Measurements from ENCODE around the gene TMEM91.

TMEM91 gene

DNA sequence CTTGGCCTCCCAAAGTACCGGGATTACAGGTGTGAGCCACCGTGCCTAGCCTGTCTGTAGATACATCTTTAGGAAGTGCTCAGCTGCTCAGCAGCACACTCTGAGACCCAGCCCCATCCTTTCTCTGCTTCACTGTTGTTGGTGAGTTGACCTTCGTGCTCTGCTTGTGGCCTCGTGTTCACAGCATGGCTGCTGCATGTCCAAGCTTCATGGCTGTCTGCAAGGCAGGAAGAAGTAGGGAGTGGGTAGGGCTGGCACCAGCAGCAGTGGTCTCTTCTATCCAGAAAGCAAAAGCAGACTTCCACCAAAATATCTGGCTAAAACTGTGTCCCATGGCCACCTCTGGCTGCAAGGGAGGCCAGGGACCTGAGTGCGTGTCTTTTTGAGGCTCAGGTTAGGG, 36.6 kb downstream of the TMEM91 start:
- H3K27me3 ChIP-seq (ENCODE audit: control insufficient read depth, low read length), result no peaks in the 10 kb centered on the region
- no peak overlapping the region for H3K4me2 ChIP-seq (ENCODE audit: low read length)
- TF ChIP-seq EZH2phosphoT487 (IDR thresholded peaks at IDR 0.05; ENCODE audit: borderline replicate concordance, low read length), result no peak
- TF ChIP-seq, protein P1, sequence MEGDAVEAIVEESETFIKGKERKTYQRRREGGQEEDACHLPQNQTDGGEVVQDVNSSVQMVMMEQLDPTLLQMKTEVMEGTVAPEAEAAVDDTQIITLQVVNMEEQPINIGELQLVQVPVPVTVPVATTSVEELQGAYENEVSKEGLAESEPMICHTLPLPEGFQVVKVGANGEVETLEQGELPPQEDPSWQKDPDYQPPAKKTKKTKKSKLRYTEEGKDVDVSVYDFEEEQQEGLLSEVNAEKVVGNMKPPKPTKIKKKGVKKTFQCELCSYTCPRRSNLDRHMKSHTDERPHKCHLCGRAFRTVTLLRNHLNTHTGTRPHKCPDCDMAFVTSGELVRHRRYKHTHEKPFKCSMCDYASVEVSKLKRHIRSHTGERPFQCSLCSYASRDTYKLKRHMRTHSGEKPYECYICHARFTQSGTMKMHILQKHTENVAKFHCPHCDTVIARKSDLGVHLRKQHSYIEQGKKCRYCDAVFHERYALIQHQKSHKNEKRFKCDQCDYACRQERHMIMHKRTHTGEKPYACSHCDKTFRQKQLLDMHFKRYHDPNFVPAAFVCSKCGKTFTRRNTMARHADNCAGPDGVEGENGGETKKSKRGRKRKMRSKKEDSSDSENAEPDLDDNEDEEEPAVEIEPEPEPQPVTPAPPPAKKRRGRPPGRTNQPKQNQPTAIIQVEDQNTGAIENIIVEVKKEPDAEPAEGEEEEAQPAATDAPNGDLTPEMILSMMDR (IDR thresholded peaks at IDR 0.05; ENCODE audit: low read depth, low read length, poor library complexity, severe bottlenecking), result no peak
- no peak overlapping the region for H3K4me3 ChIP-seq (ENCODE audit: low read length)
- no peaks in the 10 kb centered on the region for H4K20me1 ChIP-seq (ENCODE audit: control insufficient read depth, insufficient read depth, low read depth, low read length)
- H3K4me1 ChIP-seq (ENCODE audit: control insufficient read depth, low read length), result no peaks in the 10 kb centered on the region
- H3K27ac ChIP-seq (ENCODE audit: low read depth, low read length), result no peak overlapping the region
- H3K9me3 ChIP-seq (ENCODE audit: control insufficient read depth, insufficient read depth, low read length), result no peaks in the 10 kb centered on the region
- no peaks in the 10 kb centered on the region; the same call in 1 of the 2 replicates for H3K36me3 ChIP-seq (ENCODE audit: control insufficient read depth, low read length)
- H3K79me2 ChIP-seq (ENCODE audit: control insufficient read depth, low read length), result no peaks in the 10 kb centered on the region
- no peaks in the 10 kb centered on the region for H3K9me2 ChIP-seq (replicated peaks; ENCODE audit: control insufficient read depth, low read length)
- H3F3A ChIP-seq (ENCODE audit: control insufficient read depth, insufficient read depth), result no peaks in the 10 kb centered on the region

DNA sequence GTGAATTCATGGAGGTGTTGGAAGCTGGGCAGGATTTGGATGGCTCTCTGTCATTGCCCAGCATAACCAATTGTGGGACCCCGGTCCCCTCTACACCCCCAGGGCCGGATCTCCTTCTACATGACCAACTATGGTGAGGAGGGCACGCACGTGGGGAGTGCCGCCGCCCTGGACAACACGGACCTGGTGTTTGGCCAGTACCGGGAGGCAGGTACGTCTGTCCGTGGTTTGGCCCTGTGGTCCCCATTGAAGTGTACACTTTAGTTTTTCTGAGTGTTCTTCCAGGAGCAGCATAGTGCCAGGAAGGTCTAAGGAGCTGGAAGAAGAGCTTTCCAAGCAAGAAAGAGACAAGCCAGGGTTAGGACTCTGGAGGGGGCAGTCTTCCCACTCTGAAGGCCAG, 37.6 kb downstream of the TMEM91 start:
- Histone ChIP-seq H3K79me2 (ENCODE audit: control insufficient read depth, low read length) (no peaks in the 10 kb centered on the region), H3K9me3 (ENCODE audit: control insufficient read depth, insufficient read depth, low read length) (no peaks in the 10 kb centered on the region), H3K27me3 (ENCODE audit: control insufficient read depth, low read length) (no peaks in the 10 kb centered on the region), H3K4me1 (ENCODE audit: control insufficient read depth, low read length) (no peaks in the 10 kb centered on the region), H3K9me2 (replicated peaks; ENCODE audit: control insufficient read depth, low read length) (no peaks in the 10 kb centered on the region), H3K4me2 (ENCODE audit: low read length) (no peak overlapping the region), H3K36me3 (ENCODE audit: control insufficient read depth, low read length) (peaks cover 1% of the 10 kb centered on the region; the same call in 1 of the 2 replicates), H4K20me1 (ENCODE audit: control insufficient read depth, insufficient read depth, low read depth, low read length) (no peaks in the 10 kb centered on the region), H3K4me3 (ENCODE audit: low read length) (no peak overlapping the region), H3K27ac (ENCODE audit: low read depth, low read length) (no peak overlapping the region), H3F3A (ENCODE audit: control insufficient read depth, insufficient read depth) (no peaks in the 10 kb centered on the region)
- no peak for TF ChIP-seq EZH2phosphoT487 (IDR thresholded peaks at IDR 0.05; ENCODE audit: borderline replicate concordance, low read length)
- TF ChIP-seq, protein P1 (IDR thresholded peaks at IDR 0.05; ENCODE audit: low read depth, low read length, poor library complexity, severe bottlenecking), result no peak

DNA sequence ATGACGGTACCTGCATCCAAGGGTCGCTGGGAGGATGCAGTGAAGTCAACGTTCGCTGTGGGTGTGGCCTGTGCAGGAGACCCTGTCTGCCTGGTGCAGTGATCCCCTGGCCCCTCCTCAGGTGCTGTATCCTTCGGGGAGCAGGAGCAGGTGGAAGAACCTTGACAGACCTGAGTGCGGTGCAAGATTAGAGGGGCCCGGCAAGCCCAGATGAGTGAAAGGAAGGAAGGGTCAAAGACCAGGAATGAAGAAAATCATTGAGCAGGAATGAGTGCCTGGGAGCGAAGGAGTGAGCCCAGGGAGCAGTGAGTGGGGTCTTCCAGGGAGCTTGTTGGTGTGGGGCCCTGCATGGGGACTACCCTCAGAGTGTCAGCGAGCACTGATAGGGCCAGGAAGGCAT, 38.1 kb downstream of the TMEM91 start:
- Histone ChIP-seq H3K27me3 (ENCODE audit: control insufficient read depth, low read length) (no peaks in the 10 kb centered on the region), H3K4me3 (ENCODE audit: low read length) (no peak overlapping the region), H3K27ac (ENCODE audit: low read depth, low read length) (no peak overlapping the region), H3K36me3 (ENCODE audit: control insufficient read depth, low read length) (peaks cover 3% of the 10 kb centered on the region; the same call in 1 of the 2 replicates), H4K20me1 (ENCODE audit: control insufficient read depth, insufficient read depth, low read depth, low read length) (no peaks in the 10 kb centered on the region), H3K9me3 (ENCODE audit: control insufficient read depth, insufficient read depth, low read length) (no peaks in the 10 kb centered on the region), H3K9me2 (replicated peaks; ENCODE audit: control insufficient read depth, low read length) (no peaks in the 10 kb centered on the region), H3K4me2 (ENCODE audit: low read length) (no peak overlapping the region), H3F3A (ENCODE audit: control insufficient read depth, insufficient read depth) (no peaks in the 10 kb centered on the region), H3K4me1 (ENCODE audit: control insufficient read depth, low read length) (no peaks in the 10 kb centered on the region), H3K79me2 (ENCODE audit: control insufficient read depth, low read length) (no peaks in the 10 kb centered on the region)
- TF ChIP-seq EZH2phosphoT487 (IDR thresholded peaks at IDR 0.05; ENCODE audit: borderline replicate concordance, low read length), result no peak
- TF ChIP-seq, protein P1 (IDR thresholded peaks at IDR 0.05; ENCODE audit: low read depth, low read length, poor library complexity, severe bottlenecking), result no peak
